Fibroblast of pulmonary artery (primary cell): Measurements from ENCODE around the gene C11orf71.

Source experiments
- DNase-seq: peaks from one replicate; pipeline ENCODE4 v3.0.0-alpha.2; 2010; ENCODE audit warnings: low read depth
- H3K4me3 ChIP-seq: replicated peaks from 2 replicates; pipeline ENCODE4 v1.5.1; 2011; ENCODE audit warnings: low read depth, mild to moderate bottlenecking, control low read depth, low read length, moderate library complexity
- TF ChIP-seq, protein P1 (sequence below): IDR thresholded peaks from 2 replicates; pipeline ENCODE4 v1.5.1; 2011; ENCODE audit warnings: mild to moderate bottlenecking, control low read depth, low read length, inconsistent platforms; ENCODE audit errors: missing control alignments

Gene C11orf71

DNA sequence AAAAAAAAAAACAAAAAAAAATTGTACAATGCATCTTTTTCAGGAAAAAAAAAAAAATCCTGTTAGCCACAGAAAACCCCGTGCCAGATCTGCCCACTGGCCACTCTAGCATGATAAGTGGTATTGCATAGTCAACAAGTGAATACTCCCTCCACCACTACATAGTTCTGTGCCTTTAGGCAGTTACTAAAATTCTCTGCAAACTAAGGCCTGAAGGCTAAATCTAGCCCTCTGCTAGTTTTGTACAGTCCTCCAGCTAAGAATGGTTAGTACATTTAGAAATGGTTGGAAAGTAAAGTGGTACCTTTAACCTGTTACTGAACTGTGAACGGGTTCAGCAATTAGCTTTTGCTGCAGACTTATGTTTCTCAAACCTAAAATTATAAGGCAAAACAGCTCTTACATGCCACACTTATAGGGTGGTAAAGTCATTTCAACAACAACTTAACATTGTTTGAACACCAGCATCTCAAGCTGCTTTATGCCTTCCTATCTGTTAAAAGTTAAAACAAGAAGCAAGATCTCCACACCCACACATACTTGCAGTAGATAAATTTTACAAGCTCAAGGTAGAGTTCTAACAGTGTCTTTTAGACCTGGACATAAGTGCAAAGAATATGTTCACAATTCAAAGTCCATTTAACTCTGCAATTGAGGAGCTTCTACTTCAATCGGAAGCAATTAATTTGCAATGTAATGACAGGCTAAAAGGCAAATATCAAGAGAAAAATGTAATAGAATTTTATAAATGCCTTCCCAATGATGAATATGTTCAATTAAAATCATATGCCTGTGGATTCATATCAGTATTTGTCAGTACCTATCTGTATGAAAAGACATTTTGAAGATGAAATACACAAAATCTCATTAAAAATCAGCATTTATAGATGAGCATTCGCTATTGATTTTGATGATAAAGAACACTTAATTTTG lies 7.3 kb downstream of the C11orf71 start:
- H3K4me3 ChIP-seq = no peak overlapping the region
- TF ChIP-seq, protein P1, sequence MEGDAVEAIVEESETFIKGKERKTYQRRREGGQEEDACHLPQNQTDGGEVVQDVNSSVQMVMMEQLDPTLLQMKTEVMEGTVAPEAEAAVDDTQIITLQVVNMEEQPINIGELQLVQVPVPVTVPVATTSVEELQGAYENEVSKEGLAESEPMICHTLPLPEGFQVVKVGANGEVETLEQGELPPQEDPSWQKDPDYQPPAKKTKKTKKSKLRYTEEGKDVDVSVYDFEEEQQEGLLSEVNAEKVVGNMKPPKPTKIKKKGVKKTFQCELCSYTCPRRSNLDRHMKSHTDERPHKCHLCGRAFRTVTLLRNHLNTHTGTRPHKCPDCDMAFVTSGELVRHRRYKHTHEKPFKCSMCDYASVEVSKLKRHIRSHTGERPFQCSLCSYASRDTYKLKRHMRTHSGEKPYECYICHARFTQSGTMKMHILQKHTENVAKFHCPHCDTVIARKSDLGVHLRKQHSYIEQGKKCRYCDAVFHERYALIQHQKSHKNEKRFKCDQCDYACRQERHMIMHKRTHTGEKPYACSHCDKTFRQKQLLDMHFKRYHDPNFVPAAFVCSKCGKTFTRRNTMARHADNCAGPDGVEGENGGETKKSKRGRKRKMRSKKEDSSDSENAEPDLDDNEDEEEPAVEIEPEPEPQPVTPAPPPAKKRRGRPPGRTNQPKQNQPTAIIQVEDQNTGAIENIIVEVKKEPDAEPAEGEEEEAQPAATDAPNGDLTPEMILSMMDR = no peak
- no peak for DNase-seq

DNA sequence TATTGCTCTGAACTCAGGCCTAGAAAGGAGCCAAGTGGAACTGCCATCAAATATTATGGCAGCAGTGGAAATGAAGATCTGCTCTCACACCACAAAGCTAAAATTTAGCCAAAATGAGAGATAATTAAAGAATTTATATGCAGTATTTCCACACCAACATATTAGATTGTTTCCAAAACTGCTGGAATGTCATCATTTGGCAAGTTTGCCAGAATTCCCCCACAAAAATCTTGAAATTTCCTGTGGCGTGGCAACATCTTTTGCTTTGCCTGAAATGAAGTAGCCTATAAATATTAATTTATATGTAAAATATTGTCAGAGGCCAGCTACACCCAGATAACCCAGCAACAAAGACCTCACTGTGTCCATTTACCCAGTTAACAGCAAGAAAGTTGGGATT lies 13.8 kb downstream of the C11orf71 start:
- no peak overlapping the region for H3K4me3 ChIP-seq
- DNase-seq = no peak
- TF ChIP-seq, protein P1 = no peak

DNA sequence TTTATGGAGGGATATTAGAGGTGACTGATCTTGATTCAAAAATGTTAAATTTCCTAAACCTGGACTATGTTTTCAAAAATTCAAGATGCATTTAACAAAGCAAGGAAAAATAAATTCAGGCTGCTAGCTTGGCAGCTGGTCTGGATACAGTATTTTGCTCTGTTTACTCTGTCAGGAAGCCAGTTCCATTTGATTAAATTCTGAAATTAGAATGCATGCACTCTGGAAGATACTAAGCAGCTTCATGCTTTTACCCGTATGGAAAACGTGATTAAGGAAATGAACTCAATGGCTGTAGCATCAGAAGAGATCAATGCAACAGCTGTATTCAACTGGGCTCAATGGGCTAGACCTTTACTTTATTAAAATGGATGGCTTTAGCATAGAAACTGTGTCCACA lies 14.2 kb downstream of the C11orf71 start:
- TF ChIP-seq, protein P1 = no peak
- no peak overlapping the region for H3K4me3 ChIP-seq
- no peak for DNase-seq

DNA sequence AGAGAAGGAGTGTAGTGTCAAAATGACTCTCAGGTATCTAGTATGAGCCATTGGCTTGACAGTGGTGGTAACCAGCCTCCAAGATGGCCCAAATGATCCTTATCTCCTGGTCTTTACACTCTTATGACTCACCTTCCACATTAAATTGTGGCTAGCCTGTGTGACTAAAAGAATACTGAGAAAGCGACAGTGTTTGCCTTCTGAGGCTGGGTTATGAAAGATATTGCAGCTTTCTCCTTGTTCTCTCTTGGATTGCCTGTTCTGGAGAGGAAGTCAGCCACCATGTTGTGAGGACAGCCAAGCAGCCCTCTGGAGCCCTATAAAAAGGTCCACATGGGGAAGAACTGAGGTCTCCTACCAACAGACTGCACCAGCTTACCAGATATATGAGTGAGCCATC lies 15.8 kb downstream of the C11orf71 start:
- no peak for DNase-seq
- TF ChIP-seq, protein P1 = no peak
- no peak overlapping the region for H3K4me3 ChIP-seq

DNA sequence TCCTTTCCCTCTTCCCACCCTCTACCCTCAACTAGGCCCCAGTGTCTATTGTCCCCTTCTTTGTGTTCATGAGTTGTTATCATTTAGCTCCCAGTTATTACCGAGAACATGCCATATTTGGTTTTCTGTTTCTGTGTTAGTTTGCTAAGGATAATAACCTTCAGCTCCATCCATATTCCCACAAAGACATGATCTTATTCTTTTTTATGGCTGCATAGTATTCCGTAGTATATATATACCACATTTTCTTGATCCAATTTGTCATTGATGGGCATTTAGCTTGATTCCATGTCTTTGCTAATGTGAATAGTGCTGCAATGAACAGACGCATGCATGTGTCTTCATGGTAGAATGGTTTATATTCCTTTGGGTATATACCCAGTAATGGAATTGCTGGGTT lies 17.8 kb downstream of the C11orf71 start:
- no peak overlapping the region for H3K4me3 ChIP-seq
- TF ChIP-seq, protein P1 = no peak
- no peak for DNase-seq

DNA sequence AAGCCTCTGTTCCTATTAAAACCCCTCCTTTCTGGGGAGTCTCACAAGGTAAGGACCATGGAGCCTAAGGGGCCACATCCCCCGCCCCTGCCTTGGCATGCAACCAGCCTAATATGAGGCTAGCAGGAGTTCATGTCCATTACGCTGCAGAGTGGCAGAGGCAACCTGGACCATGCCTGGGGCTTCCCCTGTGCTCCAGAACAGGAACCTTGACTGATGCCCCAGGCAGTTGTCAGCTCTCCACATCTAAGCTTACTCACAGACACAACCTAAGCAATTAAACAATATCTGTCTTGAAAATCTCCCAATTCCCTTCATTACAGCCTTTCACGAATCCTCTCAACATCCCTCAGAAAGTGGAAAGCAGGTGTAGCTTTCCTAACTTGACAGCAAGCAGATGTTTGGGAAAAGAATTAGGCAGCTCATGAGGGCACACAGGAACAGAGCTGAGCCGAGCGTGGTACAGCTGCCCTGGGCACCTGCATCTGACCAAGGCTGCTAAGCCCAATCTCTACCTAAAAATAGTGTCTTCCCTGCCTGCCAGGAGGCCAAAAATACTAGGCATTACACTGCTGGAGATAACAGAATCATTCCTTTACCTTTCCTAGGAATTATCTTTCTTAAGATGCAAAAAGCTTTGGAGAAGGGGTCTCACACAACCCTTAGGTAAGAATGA lies 20.8 kb downstream of the C11orf71 start:
- no peak for DNase-seq
- TF ChIP-seq, protein P1 = no peak
- H3K4me3 ChIP-seq = no peak overlapping the region
